Fibroblast of lung (primary cell): ENCODE results near the gene ZNF653.
"Not testable (repeated sequence)": the region's sequence is repeated elsewhere in the genome, so short reads cannot be mapped to it uniquely, and the experiment has no call there.

ENCODE experiments used
- CTCF ChIP-seq, 2 donors: IDR thresholded peaks in 1 of 2; conservative IDR thresholded peaks in 1 of 2; 1 replicate in 1 of 2; 2 replicates in 1 of 2; pipeline ENCODE4 v1.5.1; 2011 to 2012; ENCODE audit warnings: low read length in 2 of 2, control low read depth in 1 of 2, inconsistent platforms in 1 of 2, low read depth in 1 of 2, mild to moderate bottlenecking in 1 of 2
- EZH2 ChIP-seq: IDR thresholded peaks from 2 replicates; pipeline ENCODE4 v1.5.1; 2012; ENCODE audit warnings: low read length, control low read depth, mild to moderate bottlenecking; ENCODE audit errors: missing control alignments

DNA sequence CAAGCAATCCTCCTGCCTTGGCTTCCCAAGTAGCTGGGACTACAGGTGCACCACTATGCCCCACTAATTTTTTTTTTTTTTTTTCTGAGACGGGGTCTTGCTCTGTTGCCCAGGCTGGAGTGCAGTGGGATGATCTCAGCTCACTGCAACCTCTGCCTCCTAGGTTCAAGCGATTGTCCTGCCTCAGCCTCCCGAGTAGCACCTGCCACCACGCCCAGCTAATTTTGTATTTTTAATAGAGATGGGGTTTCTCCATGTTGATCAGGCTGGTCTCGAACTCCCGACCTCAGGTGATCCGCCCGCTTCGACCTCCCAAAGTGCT, 50.4 kb downstream of the ZNF653 start:
- not testable (repeated sequence) for TF ChIP-seq CTCF (conservative IDR thresholded peaks at IDR 0.05 in 1 of 2, IDR thresholded peaks at IDR 0.05 in 1 of 2; ENCODE audit: low read depth in 1 of 2, low read length in 2 of 2); EZH2
